ENCODE data around the gene GRHPR. TPM values are rescaled to one million over a fixed set of nuclear protein-coding genes. Genes with fewer than 3 reads are reported as not detected.
"Not testable (repeated sequence)": the region's sequence is repeated elsewhere in the genome, so short reads cannot be mapped to it uniquely, and the experiment has no call there.

GRHPR gene
- total RNA-seq, 1 experiment from 2014 or later, result 133 TPM

DNA sequence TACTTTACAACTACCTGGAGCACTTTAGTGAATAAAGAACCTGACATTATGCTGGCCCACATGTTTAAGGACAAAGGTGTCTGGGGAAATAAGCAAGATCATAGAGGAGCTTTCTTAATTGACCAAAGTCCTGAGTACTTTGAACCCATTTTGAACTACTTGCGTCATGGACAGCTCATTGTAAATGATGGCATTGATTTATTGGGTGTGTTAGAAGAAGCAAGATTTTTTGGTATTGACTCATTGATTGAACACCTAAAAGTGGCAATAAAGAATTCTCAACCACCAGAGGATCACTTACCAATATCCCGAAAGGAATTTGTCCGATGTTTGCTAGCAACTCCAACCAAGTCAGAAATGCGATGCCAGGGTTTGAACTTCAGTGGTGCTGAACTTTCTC lies 54.9 kb downstream of the GRHPR start:
- DNase-seq (ENCODE audit: low read depth), result not testable (repeated sequence)

- DNase-seq (ENCODE audit: low read depth), result not testable (repeated sequence)
Measured at GRCh38 chr9:37477987-37478619, 55.6 kb downstream of the GRHPR start.

GRCh38 chr9:37480759-37481158 lies 58.3 kb downstream of the GRHPR start:
- DNase-seq (ENCODE audit: low read depth), result no peak

- DNase-seq (ENCODE audit: low read depth), result peak; percentile 98
Measured at GRCh38 chr9:37485389-37486255, 63.1 kb downstream of the GRHPR start, which contains the start of gene POLR1E. POLR1E (plus strand) TSS chr9:37485948; CDS start chr9:37486048, 100 bp downstream.

GRCh38 chr9:37486256-37486615 lies 63.7 kb downstream of the GRHPR start:
- no peak for DNase-seq (ENCODE audit: low read depth)

Other genes with a start within 250 kb of the GRHPR start
- 14.1 and 17.7 TPM in 2 replicates for gene ZBTB5, start 42.8 kb downstream of the GRHPR start, total RNA-seq (2014; rRNA removed; shearing (Covaris generic))
- gene POLR1E, start 63.3 kb downstream of the GRHPR start, total RNA-seq (2014; rRNA removed; shearing (Covaris generic)), result 32.8 and 43.0 TPM in 2 replicates
- gene FBXO10, start 153.7 kb downstream of the GRHPR start, total RNA-seq (2014; rRNA removed; shearing (Covaris generic)), result 6.2 and 8.4 TPM in 2 replicates
- 307 and 320 TPM in 2 replicates for gene TOMM5, start 169.9 kb downstream of the GRHPR start, total RNA-seq (2014; rRNA removed; shearing (Covaris generic))
- gene FRMPD1, start 228.3 kb downstream of the GRHPR start, total RNA-seq (2014; rRNA removed; shearing (Covaris generic)), result not detected in 2 replicates